Loucy (cell line): Measurements from ENCODE around the gene FAM151A.

Experiments used
- H2AFZ ChIP-seq: fragments of 200-600 bp; sonication (generic); 2 replicates; pipeline ENCODE4 v1.6.0; 2016; ENCODE audit warnings: antibody characterized with exemption, mild to moderate bottlenecking, low read length, moderate library complexity
- H3F3A ChIP-seq: fragments of 200-600 bp; 2 replicates; pipeline ENCODE4 v1.6.0; 2016; ENCODE audit warnings: antibody characterized with exemption, low read depth, mild to moderate bottlenecking
- H3K27me3 ChIP-seq: fragments of 200-600 bp; sonication (generic); 2 replicates; pipeline ENCODE4 v1.6.1; 2014; ENCODE audit warnings: low read length, mild to moderate bottlenecking; ENCODE audit not compliant: insufficient read depth, poor library complexity, severe bottlenecking
- H3K36me3 ChIP-seq: fragments of 200-600 bp; sonication (generic); 2 replicates; pipeline ENCODE4 v1.6.1; 2016; ENCODE audit warnings: low read length; ENCODE audit not compliant: insufficient read depth
- H3K4me1 ChIP-seq: fragments of 200-600 bp; sonication (generic); 2 replicates; pipeline ENCODE4 v1.5.1; 2014; ENCODE audit warnings: low read length, mild to moderate bottlenecking; ENCODE audit not compliant: insufficient read depth, poor library complexity, severe bottlenecking
- H3K4me2 ChIP-seq: fragments of 200-600 bp; sonication (generic); 2 replicates; pipeline ENCODE4 v1.6.0; 2014; ENCODE audit warnings: antibody characterized with exemption, low read length, low read depth, mild to moderate bottlenecking; ENCODE audit not compliant: poor library complexity, severe bottlenecking
- H3K4me3 ChIP-seq: fragments of 200-600 bp; sonication (generic); 2 replicates; pipeline ENCODE4 v1.5.1; 2014; ENCODE audit warnings: low read length, mild to moderate bottlenecking, mixed read lengths; ENCODE audit not compliant: poor library complexity, severe bottlenecking
- H3K79me2 ChIP-seq: fragments of 200-600 bp; sonication (generic); 2 replicates; pipeline ENCODE4 v1.6.1; 2014; ENCODE audit warnings: low read length; ENCODE audit not compliant: insufficient read depth
- H3K9ac ChIP-seq: fragments of 200-600 bp; sonication (generic); 2 replicates; pipeline ENCODE4 v1.6.0; 2014; ENCODE audit warnings: mild to moderate bottlenecking, low read depth, low read length, moderate library complexity; ENCODE audit not compliant: poor library complexity, severe bottlenecking
- H3K9me2 ChIP-seq: fragments of 200-600 bp; sonication (generic); replicated peaks from 2 replicates; pipeline ENCODE4 v1.6.1; 2016; ENCODE audit warnings: low read depth, low read length, mixed read lengths
- H3K9me3 ChIP-seq: fragments of 200-600 bp; sonication (generic); 2 replicates; pipeline ENCODE4 v1.6.1; 2014; ENCODE audit warnings: mild to moderate bottlenecking, antibody characterized with exemption, low read length, low read depth; ENCODE audit not compliant: insufficient read depth
- H4K20me1 ChIP-seq: fragments of 200-600 bp; sonication (generic); 2 replicates; pipeline ENCODE4 v1.6.0; 2014; ENCODE audit warnings: antibody characterized with exemption, low read length, mild to moderate bottlenecking; ENCODE audit not compliant: insufficient read depth, poor library complexity, severe bottlenecking
- EZH2phosphoT487 ChIP-seq: fragments of 200-600 bp; IDR thresholded peaks from 2 replicates; pipeline ENCODE4 v1.6.1; 2018; ENCODE audit warnings: antibody characterized with exemption, mild to moderate bottlenecking, moderate library complexity, borderline replicate concordance
- TF ChIP-seq, protein P1 (sequence below): fragments of 200-600 bp; sonication (generic); conservative IDR thresholded peaks from 2 replicates; pipeline ENCODE4 v1.5.1; 2014; ENCODE audit warnings: mild to moderate bottlenecking, antibody characterized with exemption, low read length

Gene FAM151A

GRCh38 chr1:54608566-54609230 is 14.6 kb downstream of the FAM151A start:
- no peaks in the 10 kb centered on the region for H3K79me2 ChIP-seq
- no peaks in the 10 kb centered on the region for H3K9me3 ChIP-seq
- H3K9ac ChIP-seq = no peak overlapping the region
- no peaks in the 10 kb centered on the region for H3K27me3 ChIP-seq
- no peak overlapping the region for H3K4me2 ChIP-seq
- peaks cover 8% of the 10 kb centered on the region; the same call in 1 of the 2 replicates for H3F3A ChIP-seq
- no peaks in the 10 kb centered on the region for H3K36me3 ChIP-seq
- H4K20me1 ChIP-seq = no peaks in the 10 kb centered on the region
- no peak for TF ChIP-seq EZH2phosphoT487
- TF ChIP-seq, protein P1, sequence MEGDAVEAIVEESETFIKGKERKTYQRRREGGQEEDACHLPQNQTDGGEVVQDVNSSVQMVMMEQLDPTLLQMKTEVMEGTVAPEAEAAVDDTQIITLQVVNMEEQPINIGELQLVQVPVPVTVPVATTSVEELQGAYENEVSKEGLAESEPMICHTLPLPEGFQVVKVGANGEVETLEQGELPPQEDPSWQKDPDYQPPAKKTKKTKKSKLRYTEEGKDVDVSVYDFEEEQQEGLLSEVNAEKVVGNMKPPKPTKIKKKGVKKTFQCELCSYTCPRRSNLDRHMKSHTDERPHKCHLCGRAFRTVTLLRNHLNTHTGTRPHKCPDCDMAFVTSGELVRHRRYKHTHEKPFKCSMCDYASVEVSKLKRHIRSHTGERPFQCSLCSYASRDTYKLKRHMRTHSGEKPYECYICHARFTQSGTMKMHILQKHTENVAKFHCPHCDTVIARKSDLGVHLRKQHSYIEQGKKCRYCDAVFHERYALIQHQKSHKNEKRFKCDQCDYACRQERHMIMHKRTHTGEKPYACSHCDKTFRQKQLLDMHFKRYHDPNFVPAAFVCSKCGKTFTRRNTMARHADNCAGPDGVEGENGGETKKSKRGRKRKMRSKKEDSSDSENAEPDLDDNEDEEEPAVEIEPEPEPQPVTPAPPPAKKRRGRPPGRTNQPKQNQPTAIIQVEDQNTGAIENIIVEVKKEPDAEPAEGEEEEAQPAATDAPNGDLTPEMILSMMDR = no peak
- no peak overlapping the region for H2AFZ ChIP-seq
- no peak overlapping the region for H3K4me3 ChIP-seq
- peaks cover 31% of the 10 kb centered on the region for H3K4me1 ChIP-seq
- H3K9me2 ChIP-seq = no peaks in the 10 kb centered on the region

DNA sequence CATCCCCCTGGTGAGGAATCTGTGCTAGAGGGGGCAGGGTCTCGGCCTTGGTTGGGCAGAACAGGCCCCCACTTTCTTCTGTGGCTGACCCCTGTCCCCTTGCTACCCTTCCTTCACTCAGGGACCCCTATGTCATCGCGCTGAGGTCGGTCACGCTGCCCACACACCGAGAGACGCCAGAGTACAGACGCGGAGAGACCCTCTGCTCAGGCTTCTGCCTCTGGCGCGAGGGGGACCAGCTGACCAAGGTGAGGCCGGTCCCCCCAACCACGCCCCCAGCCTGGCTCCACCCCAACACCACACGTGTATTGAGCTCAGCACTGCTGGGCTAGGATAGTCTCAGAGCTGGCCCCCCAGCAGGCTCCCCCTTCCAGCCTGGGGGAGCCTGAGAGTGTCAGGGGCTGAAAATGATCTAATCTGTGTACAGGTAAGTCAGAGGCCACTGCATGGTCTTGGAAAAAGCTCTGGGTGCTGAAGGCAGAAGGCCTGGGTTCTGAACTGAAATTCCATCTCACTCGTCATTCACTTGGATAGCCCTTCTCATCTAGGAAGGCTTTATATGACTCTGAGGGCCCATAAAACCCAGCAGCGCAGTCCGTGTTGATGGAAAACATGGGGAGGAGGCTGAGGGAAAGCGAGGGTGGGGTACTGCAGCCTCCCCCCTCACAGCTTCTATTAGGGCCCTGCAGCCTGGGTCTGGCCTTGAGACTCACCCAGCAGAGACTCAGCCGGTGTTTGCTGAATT is 15.3 kb downstream of the FAM151A start:
- no peaks in the 10 kb centered on the region for H4K20me1 ChIP-seq
- no peak overlapping the region for H3K9ac ChIP-seq
- no peaks in the 10 kb centered on the region for H3K27me3 ChIP-seq
- no peak overlapping the region for H3K4me3 ChIP-seq
- H3K4me2 ChIP-seq = no peak overlapping the region
- peaks cover 36% of the 10 kb centered on the region for H3K4me1 ChIP-seq
- H3K9me2 ChIP-seq = no peaks in the 10 kb centered on the region
- no peaks in the 10 kb centered on the region for H3K79me2 ChIP-seq
- no peak for TF ChIP-seq EZH2phosphoT487
- TF ChIP-seq, protein P1 = no peak
- H3K36me3 ChIP-seq = no peaks in the 10 kb centered on the region
- H2AFZ ChIP-seq = no peak overlapping the region
- H3F3A ChIP-seq = peaks cover 8% of the 10 kb centered on the region; the same call in 1 of the 2 replicates
- H3K9me3 ChIP-seq = no peaks in the 10 kb centered on the region

- no peak overlapping the region for H2AFZ ChIP-seq
- H3K9me3 ChIP-seq = no peaks in the 10 kb centered on the region
- no peak overlapping the region for H3K4me3 ChIP-seq
- H3K79me2 ChIP-seq = no peaks in the 10 kb centered on the region
- H3K36me3 ChIP-seq = no peaks in the 10 kb centered on the region
- peaks cover 8% of the 10 kb centered on the region; the same call in 1 of the 2 replicates for H3F3A ChIP-seq
- peak overlapping the region; percentile 41 for H3K4me2 ChIP-seq
- no peaks in the 10 kb centered on the region for H3K9me2 ChIP-seq
- H4K20me1 ChIP-seq = no peaks in the 10 kb centered on the region
- TF ChIP-seq, protein P1 = no peak
- TF ChIP-seq EZH2phosphoT487 = no peak
- peaks cover 36% of the 10 kb centered on the region for H3K4me1 ChIP-seq
- H3K27me3 ChIP-seq = no peaks in the 10 kb centered on the region
- peak overlapping the region; percentile 44 for H3K9ac ChIP-seq
These were observed 16.4 kb downstream of the FAM151A start for GRCh38 chr1:54606990-54607325.
